GM21786 (cell line): ENCODE measurements around the gene LZTR1.
"Not testable (repeated sequence)": the region's sequence is repeated elsewhere in the genome, so short reads cannot be mapped to it uniquely, and the experiment has no call there.

Experiments
- ATAC-seq: cut with Tn5 transposase; IDR thresholded peaks from one replicate; pipeline ENCODE4 v1.9.1; 2021; ENCODE audit not compliant: unreplicated experiment

LZTR1 gene

DNA sequence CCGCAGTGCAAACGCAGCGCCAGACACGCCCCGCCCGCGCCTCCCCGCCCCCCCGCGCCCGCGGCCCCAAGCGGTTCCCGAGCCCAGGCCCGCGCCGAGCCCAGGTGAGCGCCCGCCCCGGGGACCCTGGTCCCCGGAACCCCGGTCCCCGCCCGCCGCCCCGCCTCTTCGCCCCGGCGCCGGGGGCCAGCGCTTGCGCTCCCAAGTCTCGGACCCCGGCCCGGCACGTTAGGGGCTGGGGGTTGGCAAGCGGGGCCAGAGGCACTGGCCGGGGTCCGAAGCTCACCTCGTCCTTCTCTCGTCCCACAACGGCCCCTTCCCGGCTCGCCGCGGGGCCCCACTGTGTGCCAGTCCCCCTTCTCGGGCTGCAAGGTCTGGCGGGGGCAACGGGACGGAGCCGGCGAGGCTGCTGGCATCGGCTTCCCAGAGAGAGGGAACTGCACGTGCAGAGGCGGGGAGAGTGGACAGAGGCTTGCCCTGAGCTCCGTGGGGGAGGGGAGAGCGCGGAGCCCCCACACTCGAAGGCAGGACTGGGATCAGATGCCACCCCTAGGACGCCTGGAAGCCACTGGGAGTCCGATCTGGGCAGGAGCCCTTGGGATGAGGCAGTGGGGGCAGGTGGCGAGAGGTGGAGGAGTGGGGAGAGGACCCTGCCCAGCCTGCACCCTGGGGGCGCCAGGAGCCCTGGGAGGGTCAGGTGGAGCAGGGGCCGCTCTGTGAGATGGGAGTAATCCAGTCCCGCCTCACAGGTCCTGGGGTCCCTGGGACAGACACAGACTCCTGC is 16.8 kb upstream of the LZTR1 start:
- ATAC-seq = no peak

DNA sequence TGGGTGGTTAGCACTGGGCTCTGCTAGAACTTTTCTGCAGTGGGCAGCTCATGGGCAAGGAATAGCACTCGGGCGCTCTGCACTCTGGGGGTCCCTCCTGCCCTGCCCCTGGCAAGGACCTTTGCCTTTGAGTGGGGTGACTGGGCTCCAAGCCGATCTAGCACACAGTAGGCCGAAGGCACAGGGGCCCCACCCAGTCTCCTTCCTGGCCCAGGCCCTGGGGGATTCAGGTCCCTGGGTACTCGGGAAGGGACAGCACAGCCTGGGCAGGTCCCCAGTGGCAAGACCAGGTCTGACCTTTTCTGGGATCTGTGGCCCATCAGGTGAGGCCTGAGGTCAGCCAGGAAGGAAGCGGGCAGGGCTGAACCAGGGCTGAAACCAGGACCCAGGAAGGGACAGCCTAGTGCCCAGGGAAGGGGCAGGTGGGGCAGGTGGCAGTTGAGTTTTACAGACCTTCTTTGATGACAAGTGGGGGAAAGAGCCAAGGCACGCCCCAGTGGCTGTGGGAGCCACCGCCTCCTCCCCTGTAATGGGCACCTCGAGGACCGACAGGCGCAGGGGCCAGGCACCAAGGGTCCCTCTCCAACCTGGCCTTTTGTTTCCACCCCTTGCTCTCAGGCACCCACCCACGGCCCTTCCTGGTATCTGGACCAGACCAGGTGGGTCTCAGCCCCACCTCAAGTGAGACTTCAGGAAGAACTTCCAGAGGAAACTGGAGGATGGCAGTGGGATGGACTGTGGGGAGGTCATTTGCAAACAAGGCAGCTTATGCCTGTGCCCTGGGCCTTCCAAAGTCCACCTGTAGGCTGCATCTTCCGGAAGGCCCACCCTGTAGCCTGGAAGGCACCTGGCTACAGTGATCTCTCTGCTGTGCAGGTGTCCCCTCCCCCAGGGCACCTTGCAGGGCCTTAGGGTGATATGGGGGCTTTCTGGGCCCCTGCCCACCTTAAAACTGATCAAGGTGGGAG is 15.9 kb upstream of the LZTR1 start:
- no peak for ATAC-seq

DNA sequence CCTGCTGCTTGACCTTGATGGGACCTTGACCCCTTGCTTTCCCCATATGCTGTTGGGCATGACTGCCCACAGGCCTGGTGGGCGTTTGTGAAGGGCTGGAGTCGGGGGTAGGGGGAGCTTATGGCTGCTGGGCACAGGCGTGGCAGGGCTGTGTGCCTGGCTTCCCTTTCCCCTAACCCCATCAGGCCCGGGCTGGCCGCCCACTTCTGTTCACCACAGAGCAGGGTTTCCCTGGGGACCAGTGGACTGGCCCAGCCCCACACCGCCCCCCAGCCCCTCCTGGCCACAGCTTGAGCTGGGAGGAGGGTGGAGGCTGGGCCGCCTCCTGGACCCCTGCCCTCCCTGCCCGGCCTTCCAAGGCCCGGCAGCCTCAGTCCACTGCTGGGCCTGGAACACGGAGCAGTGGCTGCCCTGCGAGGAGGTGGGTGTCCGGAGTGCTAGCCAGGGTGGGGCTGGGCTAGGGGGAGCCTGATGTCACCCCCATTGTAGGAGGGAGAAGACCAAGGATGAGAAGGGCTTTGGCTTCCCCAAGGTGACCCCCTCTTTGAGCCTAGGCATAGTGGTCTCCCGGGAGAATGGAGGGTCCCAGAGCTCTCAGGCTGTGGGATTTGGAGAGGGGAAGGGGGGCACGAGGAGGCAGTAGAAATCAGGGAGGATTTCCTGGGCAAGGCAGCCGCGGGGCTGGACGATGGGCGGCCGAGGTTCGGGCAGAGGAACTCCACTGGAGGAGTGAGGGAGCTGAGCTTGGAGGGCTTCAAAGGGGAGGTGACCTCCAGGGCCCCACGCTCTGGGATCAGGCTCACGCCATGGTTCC is 15.0 kb upstream of the LZTR1 start, which contains the start of gene AIFM3:
TSS of gene AIFM3 (plus strand) at position 373 of the 814 bp plus-strand sequence. CDS start 690 bp downstream, outside the sequence.
- no peak for ATAC-seq

DNA sequence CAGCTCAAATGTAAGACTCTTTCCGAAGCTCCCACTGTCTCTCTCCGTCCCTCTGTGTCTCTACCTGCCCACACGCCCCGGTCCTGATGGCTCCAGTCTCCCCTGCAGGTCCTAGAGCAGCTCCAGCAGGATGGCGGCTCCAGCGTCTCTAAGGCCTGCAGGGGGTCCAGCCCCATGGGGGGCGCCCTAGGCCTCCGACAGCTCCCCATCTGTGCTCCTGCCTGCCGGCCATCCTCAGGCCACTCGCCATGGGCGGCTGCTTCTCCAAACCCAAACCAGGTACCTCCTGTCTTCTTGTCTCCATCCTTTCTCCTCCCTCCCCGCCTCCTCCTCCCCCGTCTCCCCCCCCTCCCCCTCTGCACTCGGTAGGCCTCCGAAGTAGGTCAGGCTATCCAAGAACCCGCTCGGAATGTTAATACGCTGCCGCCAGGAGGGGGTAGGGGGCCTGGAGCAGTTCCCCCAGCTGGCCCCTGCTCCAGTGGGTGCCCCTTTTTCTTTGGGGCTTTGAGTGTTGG is 14.3 kb upstream of the LZTR1 start:
- ATAC-seq = no peak

DNA sequence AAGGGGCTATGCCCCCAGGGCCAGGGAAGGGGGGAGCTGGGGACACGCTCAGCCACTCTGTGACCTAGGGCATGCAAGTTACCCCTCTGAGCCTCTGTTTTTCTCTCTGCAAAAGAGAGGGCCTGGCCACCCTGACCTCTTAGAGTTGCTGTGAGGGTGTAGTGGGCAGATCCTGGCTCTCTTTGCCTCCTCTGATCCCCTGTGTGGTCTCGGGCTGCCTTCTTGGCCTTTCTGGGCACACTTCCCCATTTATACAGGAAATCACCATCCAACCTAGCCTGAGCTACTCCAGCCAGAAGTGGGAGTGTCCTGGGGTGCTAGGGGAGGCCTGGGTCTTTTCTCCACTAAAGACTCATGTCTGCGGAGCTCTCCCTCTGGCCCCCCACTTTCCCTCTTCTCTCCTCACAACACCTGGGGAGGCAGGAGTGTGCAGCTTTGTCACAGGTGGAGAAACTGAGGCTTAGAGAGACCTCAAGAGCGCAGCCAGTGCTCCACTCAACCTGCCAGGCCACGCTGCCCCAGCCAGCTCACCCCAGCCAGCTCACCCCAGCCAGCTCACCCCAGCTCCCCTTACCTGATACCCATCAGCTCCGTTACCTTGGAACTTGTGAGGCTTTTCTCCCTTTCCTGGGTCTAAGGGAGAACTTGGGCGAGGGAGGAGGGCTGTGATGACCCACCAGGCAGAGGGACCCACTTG is 13.7 kb upstream of the LZTR1 start:
- ATAC-seq = no peak

DNA sequence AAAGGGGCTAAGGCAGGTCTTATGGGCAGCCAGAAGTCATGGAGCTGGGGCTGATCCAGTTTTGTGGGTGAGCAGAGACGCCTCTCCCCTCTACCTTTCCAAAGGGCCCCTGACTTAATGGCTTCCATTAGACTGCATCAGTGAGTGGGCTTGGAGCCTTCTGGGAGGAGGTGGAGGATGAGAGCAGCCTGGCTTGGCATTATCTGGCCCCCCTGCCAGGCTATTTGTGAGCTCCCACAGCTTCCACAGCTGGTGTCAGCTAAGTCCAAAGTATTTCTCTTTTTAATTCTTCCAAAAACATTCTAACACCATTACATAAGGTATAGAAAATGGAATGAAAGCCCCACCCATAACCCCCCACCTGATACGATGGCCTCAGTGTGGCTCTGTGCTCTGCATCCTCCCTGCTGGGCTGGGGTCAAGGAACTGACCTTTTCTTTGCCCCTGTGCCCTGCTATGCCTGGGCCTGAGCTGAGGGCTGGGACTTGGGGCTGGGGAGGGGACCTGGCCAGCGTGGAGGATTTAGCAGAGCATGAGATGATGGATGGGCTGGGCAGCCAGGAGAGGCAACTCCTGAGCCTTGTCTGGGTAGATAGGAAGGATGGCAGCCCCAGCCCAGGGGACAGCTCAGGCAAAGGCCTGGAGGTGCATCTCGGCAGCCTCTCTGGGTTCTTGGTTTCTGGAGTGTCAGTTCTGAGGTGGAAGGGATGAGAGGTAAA is 11.0 kb upstream of the LZTR1 start:
- no peak for ATAC-seq

DNA sequence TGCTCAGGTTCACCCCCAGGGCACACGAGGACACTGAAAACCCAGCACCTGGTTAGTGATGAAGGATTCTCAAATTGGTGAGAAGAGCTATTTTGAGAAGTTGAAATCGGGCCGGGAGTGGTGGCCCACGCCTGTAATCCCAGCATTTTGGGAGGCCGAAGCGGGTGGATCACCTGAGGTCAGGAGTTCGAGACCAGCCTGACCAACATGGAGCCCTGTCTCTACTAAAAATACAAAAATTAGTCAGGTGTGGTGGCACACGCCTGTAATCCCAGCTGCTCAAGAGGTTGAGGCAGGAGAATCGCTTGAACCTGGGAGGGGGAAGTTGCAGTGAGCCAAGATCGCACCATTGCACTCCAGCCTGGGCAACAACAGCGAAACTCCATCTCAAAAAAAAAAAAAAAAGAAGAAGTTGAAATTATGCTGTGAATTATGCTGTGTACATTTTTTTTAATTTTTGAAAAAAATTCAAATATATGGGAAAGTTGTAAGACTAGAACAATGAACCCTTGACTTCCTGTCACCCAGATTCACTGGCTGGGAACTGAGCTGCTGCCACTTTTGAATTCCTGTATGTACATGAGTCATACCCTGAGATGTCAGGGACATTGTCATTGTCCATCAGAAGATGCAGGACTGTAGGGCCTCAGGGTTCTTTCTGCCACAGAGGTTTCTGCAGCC is 9.9 kb upstream of the LZTR1 start:
- not testable (repeated sequence) for ATAC-seq

DNA sequence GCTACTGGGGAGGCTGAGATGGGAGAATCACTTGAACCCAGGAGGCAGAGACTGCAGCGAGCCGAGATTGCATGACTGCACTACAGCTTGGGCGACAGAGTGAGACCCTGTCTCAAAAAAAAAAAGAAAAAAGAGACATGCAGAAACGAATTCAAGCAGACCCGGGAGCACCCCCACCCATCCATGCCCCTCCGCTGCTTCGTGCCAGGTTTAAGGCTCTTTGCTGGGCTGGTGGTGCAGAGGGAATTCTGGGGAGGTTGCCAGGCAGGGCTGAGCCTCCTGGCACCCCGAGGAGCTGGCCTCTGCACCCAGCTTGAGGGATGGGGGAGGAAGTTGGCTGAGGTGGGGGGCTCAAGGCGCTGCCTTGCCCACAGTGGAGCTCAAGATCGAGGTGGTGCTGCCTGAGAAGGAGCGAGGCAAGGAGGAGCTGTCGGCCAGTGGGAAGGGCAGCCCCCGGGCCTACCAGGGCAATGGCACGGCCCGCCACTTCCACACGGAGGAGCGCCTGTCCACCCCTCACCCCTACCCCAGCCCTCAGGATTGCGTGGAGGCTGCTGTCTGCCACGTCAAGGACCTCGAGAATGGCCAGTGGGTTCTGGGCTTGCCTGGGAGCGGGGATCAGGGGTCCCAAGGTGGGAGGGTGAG is 9.0 kb upstream of the LZTR1 start:
- ATAC-seq = no peak

DNA sequence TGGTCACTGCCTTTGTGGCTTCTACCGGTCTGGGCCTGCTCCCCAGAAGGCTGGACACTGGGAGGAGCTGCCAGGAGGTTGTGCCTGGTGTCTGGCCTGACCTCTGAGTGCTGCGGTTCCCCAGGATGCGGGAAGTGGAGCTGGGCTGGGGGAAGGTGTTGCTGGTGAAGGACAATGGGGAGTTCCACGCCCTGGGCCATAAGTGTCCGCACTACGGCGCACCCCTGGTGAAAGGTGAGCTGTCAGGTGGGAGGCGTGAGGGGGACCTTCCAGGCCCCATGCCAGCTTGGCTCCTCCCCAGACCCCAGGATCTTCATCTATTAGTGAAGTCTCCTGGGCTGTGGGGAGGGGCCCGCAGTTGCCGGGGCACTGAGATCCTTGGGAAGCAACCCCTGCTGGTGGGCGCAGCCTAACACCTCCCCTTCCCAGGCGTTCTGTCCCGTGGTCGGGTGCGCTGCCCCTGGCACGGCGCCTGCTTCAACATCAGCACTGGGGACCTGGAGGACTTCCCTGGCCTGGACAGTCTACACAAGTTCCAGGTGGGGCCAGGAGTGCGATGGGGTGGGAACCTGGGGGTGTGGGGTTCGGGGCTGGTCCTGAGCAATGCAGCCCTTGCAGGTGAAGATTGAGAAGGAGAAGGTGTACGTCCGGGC is 8.3 kb upstream of the LZTR1 start:
- no peak for ATAC-seq

DNA sequence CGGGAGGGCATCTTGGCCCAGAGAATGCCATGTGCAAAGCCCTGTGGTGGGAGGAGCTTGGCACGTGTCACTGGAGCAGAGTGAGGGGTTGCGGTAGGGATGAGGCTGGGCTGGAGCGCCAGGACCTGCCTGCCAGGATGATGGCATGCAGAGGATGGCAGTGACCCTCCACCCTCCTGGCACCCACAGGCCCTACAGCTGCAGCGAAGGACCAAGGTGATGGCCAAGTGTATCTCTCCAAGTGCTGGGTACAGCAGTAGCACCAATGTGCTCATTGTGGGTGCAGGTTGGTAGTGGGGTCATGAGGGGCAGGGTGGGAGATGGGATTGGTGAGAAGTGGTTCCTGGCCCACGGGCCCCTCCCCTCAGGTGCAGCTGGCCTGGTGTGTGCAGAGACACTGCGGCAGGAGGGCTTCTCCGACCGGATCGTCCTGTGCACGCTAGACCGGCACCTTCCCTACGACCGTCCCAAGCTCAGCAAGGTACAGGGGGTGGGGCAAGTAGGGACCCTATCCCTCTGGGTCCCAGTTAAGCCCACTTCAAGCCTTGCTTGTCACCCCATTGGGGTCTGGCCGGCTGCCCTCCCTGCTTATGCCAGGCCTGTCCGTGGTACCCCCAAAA is 7.7 kb upstream of the LZTR1 start:
- no peak for ATAC-seq

DNA sequence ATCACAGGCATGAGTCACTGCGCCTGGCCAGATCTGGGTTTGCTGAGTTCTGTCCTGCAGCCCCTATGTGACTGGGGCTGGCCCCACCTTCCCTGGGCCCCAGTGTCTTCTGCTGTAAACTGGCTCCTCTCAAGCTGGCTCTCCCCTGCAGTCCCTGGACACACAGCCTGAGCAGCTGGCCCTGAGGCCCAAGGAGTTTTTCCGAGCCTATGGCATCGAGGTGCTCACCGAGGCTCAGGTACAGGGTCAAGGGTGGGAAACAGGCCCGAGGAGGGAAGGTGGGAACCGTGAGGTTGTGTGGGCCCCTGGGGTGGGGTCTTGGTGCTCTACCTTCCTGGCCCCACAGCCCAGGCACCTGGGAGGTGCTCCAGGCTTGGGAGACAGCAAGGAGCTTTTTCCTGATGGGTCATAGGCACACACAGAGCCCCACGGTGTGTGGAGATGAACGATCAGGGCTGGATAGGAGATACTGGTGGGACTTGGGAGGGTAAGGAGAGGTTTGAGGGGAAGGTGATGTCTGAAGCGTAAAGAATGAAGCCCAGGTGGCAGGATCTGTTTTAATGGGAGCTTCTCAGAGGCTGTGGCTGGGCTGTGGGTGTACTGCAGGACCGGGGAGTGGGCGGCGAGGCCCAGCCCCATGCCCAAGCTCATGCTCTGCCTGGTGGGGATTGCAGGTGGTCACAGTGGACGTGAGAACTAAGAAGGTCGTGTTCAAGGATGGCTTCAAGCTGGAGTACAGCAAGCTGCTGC is 6.4 kb upstream of the LZTR1 start:
- ATAC-seq = no peak

DNA sequence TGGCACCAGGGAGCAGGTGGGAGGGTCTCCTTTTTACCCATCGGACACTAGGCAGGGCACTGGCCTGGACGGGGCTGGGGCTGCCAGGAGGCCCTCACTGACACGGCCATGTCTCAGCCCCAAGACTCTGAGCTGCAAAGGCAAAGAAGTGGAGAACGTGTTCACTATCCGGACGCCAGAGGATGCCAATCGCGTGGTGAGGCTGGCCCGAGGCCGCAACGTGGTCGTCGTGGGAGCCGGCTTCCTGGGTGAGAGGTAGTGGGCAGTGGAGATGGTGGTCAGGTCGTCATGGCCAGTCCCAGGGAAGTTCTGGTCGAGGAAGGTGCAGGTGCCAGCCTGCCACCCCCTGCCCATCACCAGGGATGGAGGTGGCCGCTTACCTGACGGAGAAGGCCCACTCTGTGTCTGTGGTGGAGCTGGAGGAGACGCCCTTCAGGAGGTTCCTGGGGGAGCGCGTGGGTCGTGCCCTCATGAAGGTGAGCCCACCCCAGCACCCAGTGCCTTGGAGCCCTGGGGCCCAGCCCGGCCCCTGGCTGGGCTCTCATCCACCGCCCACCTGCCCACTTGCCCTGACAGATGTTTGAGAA is 5.7 kb upstream of the LZTR1 start:
- no peak for ATAC-seq

DNA sequence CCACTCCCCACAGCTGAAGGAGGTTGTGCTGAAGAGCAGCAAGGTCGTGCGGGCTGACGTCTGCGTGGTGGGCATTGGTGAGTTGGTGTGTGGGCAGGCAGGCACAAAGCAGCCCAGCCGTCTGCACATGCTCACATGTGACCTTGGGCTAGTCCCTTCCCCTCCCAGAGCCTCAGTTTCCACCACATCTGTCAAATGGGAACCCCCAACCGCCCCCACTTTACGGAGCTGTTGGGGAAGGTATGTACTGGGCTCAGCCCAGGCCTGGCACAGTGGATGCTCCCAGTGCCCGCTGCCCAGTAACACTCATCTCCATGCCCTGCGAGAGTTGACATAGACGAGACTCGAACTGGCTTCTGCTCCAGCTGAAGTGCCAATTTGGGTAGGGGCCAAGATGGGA is 5.1 kb upstream of the LZTR1 start:
- ATAC-seq = no peak

DNA sequence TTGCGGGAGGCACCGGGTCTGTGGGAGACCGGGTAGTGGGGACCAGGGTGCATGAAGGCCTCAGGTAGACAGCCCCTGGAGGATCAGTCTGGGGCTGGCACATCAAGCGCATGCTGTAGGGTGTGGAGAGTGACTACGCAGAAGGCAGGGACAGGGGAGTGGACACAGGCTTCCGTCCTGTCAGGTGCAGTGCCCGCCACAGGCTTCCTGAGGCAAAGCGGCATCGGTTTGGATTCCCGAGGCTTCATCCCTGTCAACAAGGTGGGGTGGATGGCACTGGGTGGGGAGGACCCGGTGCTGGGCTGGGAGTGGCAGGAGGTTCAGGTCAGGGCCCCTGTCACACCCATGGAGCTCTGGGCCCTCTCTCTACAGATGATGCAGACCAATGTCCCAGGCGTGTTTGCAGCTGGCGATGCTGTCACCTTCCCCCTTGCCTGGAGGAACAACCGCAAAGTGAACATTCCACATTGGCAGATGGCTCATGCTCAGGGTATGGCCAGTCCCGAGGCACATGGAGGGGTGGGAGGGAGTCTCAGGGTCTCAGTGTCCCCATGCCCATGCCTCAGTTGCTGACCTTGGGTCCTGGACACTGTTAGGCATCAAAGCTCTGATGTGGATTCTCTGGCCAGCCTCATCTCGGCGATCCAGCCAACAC is 4.5 kb upstream of the LZTR1 start:
- ATAC-seq = no peak

DNA sequence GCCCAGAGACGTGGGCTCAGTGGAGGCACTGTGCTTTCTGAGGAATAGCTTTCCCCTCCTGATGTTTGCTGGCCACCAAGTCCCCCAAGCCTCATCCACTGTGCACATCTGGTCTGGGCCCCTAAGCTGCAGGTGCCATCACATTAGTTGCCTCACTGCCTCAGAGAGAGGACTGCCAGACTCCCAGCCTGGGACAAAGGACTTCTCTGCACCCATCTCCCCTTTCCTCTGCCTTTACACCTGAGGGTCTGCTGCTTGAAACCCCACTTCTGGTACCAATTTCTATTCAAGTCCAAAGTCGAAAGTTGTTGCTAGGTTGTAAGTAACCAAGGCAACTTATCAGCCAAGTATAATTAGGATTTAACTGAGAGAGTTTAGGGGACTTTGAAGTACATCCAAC is 3.7 kb upstream of the LZTR1 start:
- ATAC-seq = no peak

DNA sequence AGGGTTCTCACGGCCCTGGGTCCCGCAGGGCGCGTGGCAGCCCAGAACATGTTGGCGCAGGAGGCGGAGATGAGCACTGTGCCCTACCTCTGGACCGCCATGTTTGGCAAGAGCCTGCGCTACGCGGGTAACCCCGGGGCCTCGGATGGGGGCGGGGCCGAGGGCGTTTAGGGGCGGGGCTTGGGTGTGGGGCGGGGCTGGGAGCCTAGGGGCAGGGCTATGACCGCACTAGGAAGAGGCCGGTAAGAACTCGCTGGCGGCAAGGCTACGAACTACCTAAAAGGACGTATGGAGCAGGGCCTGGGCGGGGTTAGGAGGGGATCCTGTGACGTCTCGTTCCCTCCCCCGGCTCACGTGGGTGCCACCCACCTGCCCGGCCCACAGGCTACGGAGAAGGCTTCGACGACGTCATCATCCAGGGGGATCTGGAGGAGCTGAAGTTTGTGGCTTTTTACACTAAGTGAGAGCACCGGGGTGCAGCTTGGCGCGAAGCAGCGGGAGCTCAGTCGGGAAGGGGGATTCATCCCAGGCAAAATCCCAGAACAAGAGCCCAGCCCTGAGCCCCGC is 2.8 kb upstream of the LZTR1 start:
- ATAC-seq = no peak
